ENCODE results near the gene RNF217.

Gene RNF217

GRCh38 chr6:125116170-125116569, 153.9 kb downstream of the RNF217 start:
- TF ChIP-seq CTCF (IDR thresholded peaks at IDR 0.05; ENCODE audit: unreplicated experiment in 3 of 3): no peak
- Mint-ChIP-seq H3K27ac (no peak overlapping the region), H3K4me3 (no peak overlapping the region), H3K27me3 (ENCODE audit: low read depth) (no peaks in the 10 kb centered on the region), H3K36me3 (ENCODE audit: low read depth) (peaks cover 5% of the 10 kb centered on the region), H3K9me3 (peaks cover 16% of the 10 kb centered on the region), H3K4me1 (peaks cover 6% of the 10 kb centered on the region)

- Mint-ChIP-seq H3K4me1 (peaks cover 6% of the 10 kb centered on the region), H3K27me3 (ENCODE audit: low read depth) (no peaks in the 10 kb centered on the region), H3K4me3 (no peak overlapping the region), H3K9me3 (peaks cover 11% of the 10 kb centered on the region), H3K36me3 (ENCODE audit: low read depth) (peaks cover under 1% of the 10 kb centered on the region), H3K27ac (no peak overlapping the region)
- no peak for TF ChIP-seq CTCF (IDR thresholded peaks at IDR 0.05; ENCODE audit: unreplicated experiment in 3 of 3)
Observed at GRCh38 chr6:125116710-125117109, 154.5 kb downstream of the RNF217 start.

- no peak for TF ChIP-seq CTCF (IDR thresholded peaks at IDR 0.05; ENCODE audit: unreplicated experiment in 3 of 3)
- no peak overlapping the region for H3K27ac Mint-ChIP-seq
- H3K27me3 Mint-ChIP-seq (ENCODE audit: low read depth): no peaks in the 10 kb centered on the region
- H3K4me3 Mint-ChIP-seq: no peak overlapping the region
- H3K4me1 Mint-ChIP-seq: peaks cover 10% of the 10 kb centered on the region
- H3K9me3 Mint-ChIP-seq: peaks cover 2% of the 10 kb centered on the region
- no peaks in the 10 kb centered on the region for H3K36me3 Mint-ChIP-seq (ENCODE audit: low read depth)
Observed at GRCh38 chr6:125117818-125118217, 155.6 kb downstream of the RNF217 start.

- H3K27ac Mint-ChIP-seq: no peak overlapping the region
- peaks cover 20% of the 10 kb centered on the region for H3K4me1 Mint-ChIP-seq
- no peaks in the 10 kb centered on the region for H3K27me3 Mint-ChIP-seq (ENCODE audit: low read depth)
- TF ChIP-seq CTCF (IDR thresholded peaks at IDR 0.05; ENCODE audit: unreplicated experiment in 3 of 3): no peak
- no peaks in the 10 kb centered on the region for H3K36me3 Mint-ChIP-seq (ENCODE audit: low read depth)
- peaks cover 6% of the 10 kb centered on the region for H3K9me3 Mint-ChIP-seq
- H3K4me3 Mint-ChIP-seq: no peak overlapping the region
Observed at GRCh38 chr6:125120054-125120590, 157.9 kb downstream of the RNF217 start.

GRCh38 chr6:125121894-125122293, 159.7 kb downstream of the RNF217 start:
- TF ChIP-seq CTCF (IDR thresholded peaks at IDR 0.05; ENCODE audit: unreplicated experiment in 3 of 3): no peak
- no peak overlapping the region for H3K27ac Mint-ChIP-seq

GRCh38 chr6:125123051-125123450, 160.8 kb downstream of the RNF217 start:
- peaks cover 20% of the 10 kb centered on the region for H3K4me1 Mint-ChIP-seq
- H3K27ac Mint-ChIP-seq: peak overlapping the region in 1 of 3 experiments; percentile 0

More at GRCh38 chr6:125121894-125122293, 159.7 kb downstream of the RNF217 start:
- H3K4me3 Mint-ChIP-seq: no peak overlapping the region
- no peaks in the 10 kb centered on the region for H3K27me3 Mint-ChIP-seq (ENCODE audit: low read depth)
- peaks cover 20% of the 10 kb centered on the region for H3K4me1 Mint-ChIP-seq
- H3K36me3 Mint-ChIP-seq (ENCODE audit: low read depth): no peaks in the 10 kb centered on the region
- H3K9me3 Mint-ChIP-seq: peaks cover 12% of the 10 kb centered on the region

More at GRCh38 chr6:125123051-125123450, 160.8 kb downstream of the RNF217 start:
- H3K27me3 Mint-ChIP-seq (ENCODE audit: low read depth): no peaks in the 10 kb centered on the region
- no peak overlapping the region for H3K4me3 Mint-ChIP-seq
- TF ChIP-seq CTCF (IDR thresholded peaks at IDR 0.05; ENCODE audit: unreplicated experiment in 3 of 3): no peak
- H3K36me3 Mint-ChIP-seq (ENCODE audit: low read depth): no peaks in the 10 kb centered on the region
- peaks cover 15% of the 10 kb centered on the region for H3K9me3 Mint-ChIP-seq
